ENCODE measurements around the gene BRD4. TPM values are rescaled to one million over a fixed set of nuclear protein-coding genes. Genes with fewer than 3 reads are reported as not detected.
A peak's percentile ranks its signal among the peaks of the same experiment; 100 is the strongest.

BRD4 gene
- total RNA-seq, 1 donor from 2014 or later: 109 TPM

- peak; percentile 59 for DNase-seq
- Mint-ChIP-seq H3K4me1 (no peaks in the 10 kb centered on the region), H3K36me3 (ENCODE audit: low read depth) (no peaks in the 10 kb centered on the region), H3K27ac (no peak overlapping the region), H3K27me3 (no peaks in the 10 kb centered on the region), H3K9me3 (no peaks in the 10 kb centered on the region), H3K4me3 (no peak overlapping the region)
- intact Hi-C loops (cut with micrococcal nuclease): no loop called here
Observed at GRCh38 chr19:15187026-15188007, 145.0 kb downstream of the BRD4 start.

Other genes starting within 250 kb of the BRD4 start
- 1.1 and 1.3 TPM in 2 replicates for gene SYDE1, start 225.1 kb downstream of the BRD4 start, total RNA-seq
- gene NOTCH3, start 131.5 kb downstream of the BRD4 start, total RNA-seq: not detected in 2 replicates
- gene EPHX3, start 100.1 kb downstream of the BRD4 start, total RNA-seq: 0.09 and 0.16 TPM in 2 replicates
- gene AKAP8, start 47.2 kb upstream of the BRD4 start, total RNA-seq: 55.4 and 56.2 TPM in 2 replicates
- 76.8 and 80.1 TPM in 2 replicates for gene AKAP8L, start 86.4 kb upstream of the BRD4 start, total RNA-seq
- gene WIZ, start 117.4 kb upstream of the BRD4 start, total RNA-seq: 36.3 and 36.5 TPM in 2 replicates
- gene RASAL3, start 132.0 kb upstream of the BRD4 start, total RNA-seq: 110 and 114 TPM in 2 replicates
- gene PGLYRP2, start 147.0 kb upstream of the BRD4 start, total RNA-seq: not detected in 2 replicates
- 0.09 and 0.12 TPM in 2 replicates for gene CYP4F22, start 176.0 kb upstream of the BRD4 start, total RNA-seq

Measured in activated CD4-positive, alpha-beta T cell treated with anti-CD3 and anti-CD28 coated beads, Interleukin-2, amount 10 ng/mL, durations not matched to agents 24 days and 14 days (primary cell).